ENCODE measurements around the gene RFC4.
"Not testable (repeated sequence)": the region's sequence is repeated elsewhere in the genome, so short reads cannot be mapped to it uniquely, and the experiment has no call there.

RFC4 gene

DNA sequence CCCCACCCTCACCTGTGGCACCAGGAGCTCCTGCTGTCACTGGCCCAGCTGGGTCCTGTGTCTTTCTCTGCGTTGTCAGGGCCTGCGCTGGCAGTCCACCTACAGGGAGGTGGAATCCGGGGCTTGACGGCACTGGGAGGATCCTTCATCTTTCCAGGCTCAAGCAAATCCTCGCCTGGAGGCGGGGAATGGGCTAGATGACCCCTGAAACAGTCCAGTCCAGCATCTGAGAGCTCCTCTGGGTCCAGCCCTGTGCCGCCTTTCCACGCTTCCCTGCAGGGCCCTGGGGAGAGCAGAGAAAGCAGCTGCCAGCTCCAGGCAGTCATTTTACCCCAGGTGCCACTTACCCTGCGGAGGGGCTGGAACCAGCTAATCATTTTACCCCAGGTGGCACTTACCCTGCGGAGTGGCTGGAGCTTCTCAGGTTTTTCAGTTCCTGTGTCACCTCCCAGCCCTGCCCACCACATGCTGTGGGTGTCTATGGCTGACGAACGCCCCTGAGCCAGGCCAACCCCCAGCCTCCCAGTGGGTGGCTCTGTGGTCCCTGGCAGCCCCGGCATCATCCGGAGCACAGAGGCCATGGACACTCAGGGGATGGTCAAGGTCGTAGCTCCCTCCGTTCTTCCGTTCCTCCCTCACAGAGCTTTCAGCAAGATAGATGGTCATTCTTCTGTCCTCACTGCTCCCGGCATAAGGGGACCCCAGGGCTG, 18.3 kb upstream of the RFC4 start:
- TF ChIP-seq, protein P1, sequence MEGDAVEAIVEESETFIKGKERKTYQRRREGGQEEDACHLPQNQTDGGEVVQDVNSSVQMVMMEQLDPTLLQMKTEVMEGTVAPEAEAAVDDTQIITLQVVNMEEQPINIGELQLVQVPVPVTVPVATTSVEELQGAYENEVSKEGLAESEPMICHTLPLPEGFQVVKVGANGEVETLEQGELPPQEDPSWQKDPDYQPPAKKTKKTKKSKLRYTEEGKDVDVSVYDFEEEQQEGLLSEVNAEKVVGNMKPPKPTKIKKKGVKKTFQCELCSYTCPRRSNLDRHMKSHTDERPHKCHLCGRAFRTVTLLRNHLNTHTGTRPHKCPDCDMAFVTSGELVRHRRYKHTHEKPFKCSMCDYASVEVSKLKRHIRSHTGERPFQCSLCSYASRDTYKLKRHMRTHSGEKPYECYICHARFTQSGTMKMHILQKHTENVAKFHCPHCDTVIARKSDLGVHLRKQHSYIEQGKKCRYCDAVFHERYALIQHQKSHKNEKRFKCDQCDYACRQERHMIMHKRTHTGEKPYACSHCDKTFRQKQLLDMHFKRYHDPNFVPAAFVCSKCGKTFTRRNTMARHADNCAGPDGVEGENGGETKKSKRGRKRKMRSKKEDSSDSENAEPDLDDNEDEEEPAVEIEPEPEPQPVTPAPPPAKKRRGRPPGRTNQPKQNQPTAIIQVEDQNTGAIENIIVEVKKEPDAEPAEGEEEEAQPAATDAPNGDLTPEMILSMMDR (IDR thresholded peaks at IDR 0.05; ENCODE audit: borderline replicate concordance, insufficient read depth, low read depth, low read length): no peak
- no peak overlapping the region for H3K4me3 ChIP-seq (ENCODE audit: low read depth, low read length)

DNA sequence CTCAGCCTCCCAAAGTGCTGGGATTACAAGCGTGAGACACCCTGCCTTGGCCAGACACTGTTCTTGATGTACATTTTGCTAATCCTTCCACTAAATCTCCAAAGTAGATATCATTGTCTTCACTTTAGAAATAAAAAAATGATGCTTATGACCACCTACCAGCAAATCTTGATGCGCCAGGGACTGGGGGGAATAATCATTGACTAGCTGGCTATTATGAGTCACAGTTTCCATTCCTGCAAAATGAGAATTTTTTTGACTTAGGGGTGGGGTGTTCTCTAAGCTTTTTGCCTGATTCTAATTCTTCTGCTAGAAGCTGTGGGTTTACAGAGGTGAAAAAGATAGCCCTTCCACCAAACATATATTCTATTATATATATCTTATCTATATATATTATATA, 17.1 kb upstream of the RFC4 start:
- TF ChIP-seq, protein P1 (IDR thresholded peaks at IDR 0.05; ENCODE audit: borderline replicate concordance, insufficient read depth, low read depth, low read length): no peak
- H3K4me3 ChIP-seq (ENCODE audit: low read depth, low read length): no peak overlapping the region

DNA sequence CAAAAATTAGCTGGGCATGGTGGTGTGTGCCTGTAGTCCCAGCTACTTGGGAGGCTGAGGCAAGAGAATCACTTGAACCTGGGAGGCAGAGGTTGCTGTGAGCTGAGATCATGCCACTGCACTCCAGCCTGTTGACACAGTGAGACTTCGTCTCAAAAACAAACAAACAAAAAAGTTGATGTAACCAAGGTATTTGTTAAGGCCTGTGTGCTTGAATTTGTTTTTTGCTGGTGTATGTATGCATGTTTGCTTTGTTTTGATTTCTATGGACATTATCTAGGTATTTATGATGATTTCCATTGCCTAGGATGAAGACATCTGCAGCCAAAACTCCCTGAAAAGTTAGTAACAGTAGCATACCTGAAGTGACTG, 16.1 kb upstream of the RFC4 start:
- H3K4me3 ChIP-seq (ENCODE audit: low read depth, low read length): not testable (repeated sequence)

DNA sequence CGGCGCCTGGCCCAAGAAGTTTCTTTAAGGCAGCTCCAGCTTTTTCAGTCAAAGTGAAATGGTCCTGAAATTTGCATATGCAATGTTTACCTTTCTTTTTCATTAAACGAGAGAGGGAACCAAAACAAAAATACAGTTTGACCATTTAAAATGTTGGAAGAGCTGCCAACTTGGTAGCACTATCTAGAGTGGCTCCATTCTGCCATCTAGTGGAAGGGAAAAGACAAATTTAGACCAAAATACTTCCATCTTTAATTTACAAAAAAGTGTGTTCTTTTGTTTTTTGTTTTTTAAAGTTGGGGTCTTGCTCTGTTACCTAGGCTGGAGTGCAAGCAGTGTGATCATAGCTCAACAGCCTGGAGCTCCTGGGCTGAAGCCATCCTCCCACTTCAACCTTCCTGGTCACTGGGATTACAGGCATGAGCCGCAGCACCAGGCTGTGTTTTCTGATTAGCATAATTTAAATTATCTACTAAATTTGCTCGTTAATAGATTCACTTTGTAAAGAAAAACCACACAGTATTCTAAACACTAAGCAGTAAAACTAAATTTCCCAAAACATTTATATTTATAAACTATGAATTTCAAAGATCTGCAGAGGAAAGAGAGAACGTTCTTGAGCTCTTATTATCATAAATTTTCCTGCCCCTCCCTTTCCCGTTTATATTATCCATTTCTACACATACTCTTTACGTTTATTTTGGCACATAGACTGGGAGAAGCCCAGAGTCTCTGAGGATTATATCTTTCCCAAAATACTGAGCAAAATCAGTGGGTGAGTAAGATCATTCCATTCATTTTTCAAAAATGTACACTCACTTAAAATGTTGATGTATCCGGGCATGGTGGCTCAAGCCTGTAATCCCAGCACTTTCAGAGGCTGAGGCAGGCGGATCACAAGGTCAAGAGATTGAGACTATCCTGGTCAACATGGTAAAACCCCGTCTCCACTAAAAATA, 15.4 kb upstream of the RFC4 start:
- TF ChIP-seq, protein P1 (IDR thresholded peaks at IDR 0.05; ENCODE audit: borderline replicate concordance, insufficient read depth, low read depth, low read length): peak; percentile 44; the same call in 1 of the 2 replicates
- H3K4me3 ChIP-seq (ENCODE audit: low read depth, low read length): no peak overlapping the region

DNA sequence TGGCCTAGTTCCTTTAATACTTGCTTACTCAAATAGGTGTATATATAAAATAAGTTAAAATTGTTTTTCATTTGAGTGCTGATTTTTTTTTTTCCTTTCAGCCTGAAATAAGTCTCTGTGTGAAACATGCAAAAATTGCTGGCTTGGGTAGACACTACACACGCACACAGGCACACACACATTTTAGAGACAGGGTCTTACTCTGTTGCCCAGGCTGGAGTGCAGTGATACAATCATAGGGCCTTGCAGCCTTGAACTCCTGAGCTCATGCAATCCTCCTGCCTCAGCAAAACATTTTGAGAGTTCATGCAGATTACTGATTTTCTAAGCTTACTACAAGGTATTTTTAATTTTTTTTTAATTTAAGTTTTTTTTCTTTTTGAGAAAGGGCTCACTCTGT, 12.7 kb upstream of the RFC4 start:
- TF ChIP-seq, protein P1 (IDR thresholded peaks at IDR 0.05; ENCODE audit: borderline replicate concordance, insufficient read depth, low read depth, low read length): no peak
- no peak overlapping the region for H3K4me3 ChIP-seq (ENCODE audit: low read depth, low read length)

DNA sequence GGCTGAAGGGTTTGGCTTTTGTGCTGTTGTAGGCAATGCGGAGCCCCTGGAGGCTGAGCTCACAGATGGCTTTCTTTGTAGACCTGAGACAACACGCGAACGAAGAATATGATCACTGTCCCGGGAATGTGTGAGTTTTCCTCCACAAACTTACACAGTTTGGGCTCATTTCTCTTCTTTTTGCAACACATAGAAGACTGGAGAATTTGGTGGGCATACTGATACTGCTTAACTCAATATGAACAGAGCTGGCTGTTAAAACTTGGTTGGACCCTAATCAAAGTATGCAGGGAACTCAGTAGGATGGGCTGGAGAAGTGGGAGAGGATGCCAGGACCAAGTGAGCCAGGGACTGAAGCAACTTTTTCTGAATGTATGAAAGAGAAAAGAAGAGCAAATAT, 12.2 kb upstream of the RFC4 start:
- no peak overlapping the region for H3K4me3 ChIP-seq (ENCODE audit: low read depth, low read length)
- TF ChIP-seq, protein P1 (IDR thresholded peaks at IDR 0.05; ENCODE audit: borderline replicate concordance, insufficient read depth, low read depth, low read length): no peak

DNA sequence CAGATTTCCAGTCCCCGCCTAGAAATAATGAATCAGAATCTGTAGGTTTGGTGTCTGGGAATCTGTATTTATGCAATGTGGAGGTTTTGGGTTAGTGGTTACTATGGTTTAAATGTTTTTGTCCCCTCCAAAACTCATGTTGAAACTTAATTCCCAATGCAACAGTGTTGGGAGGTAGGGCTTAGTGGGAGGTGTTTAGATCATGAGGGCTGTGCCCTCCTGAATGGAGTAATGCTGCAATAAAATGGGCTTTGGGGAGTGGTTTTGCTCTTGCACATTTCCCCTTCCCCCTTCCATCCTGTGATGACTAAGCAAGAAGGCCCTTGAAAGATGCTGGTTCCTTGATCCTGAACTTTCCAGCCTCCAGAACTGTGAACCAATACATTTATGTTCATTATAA, 9.2 kb upstream of the RFC4 start:
- H3K4me3 ChIP-seq (ENCODE audit: low read depth, low read length): no peak overlapping the region
- TF ChIP-seq, protein P1 (IDR thresholded peaks at IDR 0.05; ENCODE audit: borderline replicate concordance, insufficient read depth, low read depth, low read length): no peak
